ENCODE results near the gene MBTPS2. TPM values are rescaled to one million over a fixed set of nuclear protein-coding genes. Genes with fewer than 3 reads are reported as not detected.

The MBTPS2 gene
- total and polyA plus RNA-seq, 4 donors, result 5.6 to 13.5 (median 9.9) TPM

Small RNA genes lying within 50 kb of the gene (small RNA-seq; reads per million reads assigned to genes)
- not detected for gene U73479.1

Other genes with a start within 250 kb of the MBTPS2 start
- gene KLHL34, start 181.3 kb upstream of the MBTPS2 start, total RNA-seq, result under 1 TPM in 1 of 2 donors, not detected in 1; 0.14 TPM
- under 1 TPM; 0.02 to 0.04 TPM for gene KLHL34, start 181.3 kb upstream of the MBTPS2 start, polyA plus RNA-seq
- under 1 TPM in 1 of 2 donors, not detected in 1; 0.09 TPM for gene SMPX, start 81.5 kb upstream of the MBTPS2 start, total RNA-seq
- under 1 TPM in 1 of 2 donors, not detected in 1; 0.10 TPM for gene SMPX, start 81.5 kb upstream of the MBTPS2 start, polyA plus RNA-seq
- gene YY2, start 16.4 kb downstream of the MBTPS2 start, total RNA-seq, result 1 to 10 TPM in 1 of 2 donors, under 1 TPM in 1; 0.70 to 2.8 TPM
- gene YY2, start 16.4 kb downstream of the MBTPS2 start, polyA plus RNA-seq, result under 1 TPM; 0.52 to 0.81 TPM
- gene SMS, start 101.1 kb downstream of the MBTPS2 start, total RNA-seq, result 10 to 100 TPM; 13.9 to 41.0 TPM
- 10 to 100 TPM; 17.0 to 18.5 TPM for gene SMS, start 101.1 kb downstream of the MBTPS2 start, polyA plus RNA-seq
- under 1 TPM; 0.08 to 0.14 TPM for gene PHEX, start 192.7 kb downstream of the MBTPS2 start, total RNA-seq
- under 1 TPM in 1 of 2 donors, not detected in 1; 0.01 TPM for gene PHEX, start 192.7 kb downstream of the MBTPS2 start, polyA plus RNA-seq

All from liver (tissue), 5 donors.